Activated B cell treated with CpG ODN at 0.5 μM for 24 hours (primary cell): ENCODE results near the gene ONECUT1. TPM values are rescaled to one million over a fixed set of nuclear protein-coding genes. Genes with fewer than 3 reads are reported as not detected.

Source experiments
- ATAC-seq: fragments of 200-7000 bp; cut with Tn5 transposase; one replicate; pipeline ENCODE4 v1.10.0; 2021; ENCODE audit warnings: low read depth, mild to moderate bottlenecking, moderate library complexity
- CTCF ChIA-PET: fragments of 350-600 bp; sonication (Branson Sonifier 250); formaldehyde crosslinking; loops from one replicate; lab custom pipeline; 2021; ENCODE audit warnings: antibody characterized with exemption; lab: Charles Lee
- POLR2A ChIA-PET: fragments of 350-600 bp; sonication (Branson Sonifier 250); formaldehyde crosslinking; loops from one replicate; lab custom pipeline; 2021; ENCODE audit warnings: antibody characterized with exemption; lab: Charles Lee
- DNase-seq: peaks from one replicate; pipeline ENCODE4 v3.0.0; 2022
- H3K27ac Mint-ChIP-seq: one replicate; pipeline ENCODE4 v1.8.0; 2020; ENCODE audit warnings: mixed read lengths
- H3K27me3 Mint-ChIP-seq: one replicate; pipeline ENCODE4 v1.8.0; 2021; ENCODE audit warnings: mixed read lengths
- H3K36me3 Mint-ChIP-seq: one replicate; pipeline ENCODE4 v1.8.0; 2021; ENCODE audit warnings: low read depth, mixed read lengths
- H3K4me1 Mint-ChIP-seq: one replicate; pipeline ENCODE4 v1.8.0; 2021; ENCODE audit warnings: mixed read lengths
- H3K4me3 Mint-ChIP-seq: one replicate; pipeline ENCODE4 v1.8.0; 2020; ENCODE audit warnings: mild to moderate bottlenecking, mixed read lengths
- H3K9me3 Mint-ChIP-seq: one replicate; pipeline ENCODE4 v1.8.0; 2020; ENCODE audit warnings: mixed read lengths
- CTCF ChIP-seq: fragments of 200-600 bp; IDR thresholded peaks from one replicate; pipeline ENCODE4 v1.8.0; 2022; ENCODE audit warnings: antibody characterized with exemption, mild to moderate bottlenecking
- intact Hi-C: fragments of 100-400 bp; cut with micrococcal nuclease; formaldehyde crosslinking; loops from one replicate; pipeline ENCODE4 v1.15.1; 2024
- total RNA-seq: library from RNA; stranded (reverse); gene quantifications from 2 replicates; pipeline ENCODE4 v1.2.3, GENCODE V29; 2022

Gene ONECUT1
- total RNA-seq, 1 donor from 2014 or later, result 0.44 TPM

GRCh38 chr15:52718551-52718950 is 71.6 kb downstream of the ONECUT1 start:
- Mint-ChIP-seq H3K4me1 (peaks cover 8% of the 10 kb centered on the region), H3K9me3 (no peaks in the 10 kb centered on the region), H3K27me3 (no peaks in the 10 kb centered on the region), H3K27ac (no peak overlapping the region), H3K4me3 (no peak overlapping the region), H3K36me3 (no peaks in the 10 kb centered on the region)
- ChIA-PET CTCF (interaction anchor here (1.1 kb wide), 1 partner anchor 34 kb away, joined by 3 read pairs; no protein-coding TSS in a partner anchor), POLR2A (interaction anchor here (0.6 to 1.1 kb wide), 3 partner anchors 38 to 516 kb away, joined by 3 to 5 read pairs (median 4); no protein-coding TSS in a partner anchor)
- DNase-seq (no peak), ATAC-seq (no peak)
- intact Hi-C loops, result no loop called here
- no peak for TF ChIP-seq CTCF

GRCh38 chr15:52717924-52718323 is 72.2 kb downstream of the ONECUT1 start:
- Mint-ChIP-seq H3K4me1 (peaks cover 8% of the 10 kb centered on the region), H3K27me3 (no peaks in the 10 kb centered on the region), H3K9me3 (no peaks in the 10 kb centered on the region), H3K36me3 (no peaks in the 10 kb centered on the region), H3K27ac (peak overlapping the region; percentile 10), H3K4me3 (no peak overlapping the region)
- intact Hi-C loops, result no loop called here
- no peak for DNase-seq
- POLR2A ChIA-PET, result interaction anchor here (0.7 to 1.1 kb wide), 2 partner anchors 37 to 335 kb away, joined by 3 to 4 read pairs; no protein-coding TSS in a partner anchor
- no peak for TF ChIP-seq CTCF
- CTCF ChIA-PET, result interaction anchor here (1.1 kb wide), 1 partner anchor 34 kb away, joined by 3 read pairs; no protein-coding TSS in a partner anchor
- no peak for ATAC-seq

- Mint-ChIP-seq H3K27me3 (no peaks in the 10 kb centered on the region), H3K4me1 (peaks cover 8% of the 10 kb centered on the region), H3K27ac (no peak overlapping the region), H3K4me3 (no peak overlapping the region), H3K36me3 (no peaks in the 10 kb centered on the region), H3K9me3 (no peaks in the 10 kb centered on the region)
- TF ChIP-seq CTCF, result no peak
- ChIA-PET CTCF (no interaction called here), POLR2A (interaction anchor here (0.7 kb wide), 1 partner anchor 334 kb away, joined by 3 read pairs; no protein-coding TSS in a partner anchor)
- intact Hi-C loops, result no loop called here
- DNase-seq (no peak), ATAC-seq (no peak)
These were observed 72.7 kb downstream of the ONECUT1 start for GRCh38 chr15:52717481-52717880.

- no peak overlapping the region for H3K27ac Mint-ChIP-seq
- H3K27me3 Mint-ChIP-seq, result no peaks in the 10 kb centered on the region
These were observed 73.6 kb downstream of the ONECUT1 start for GRCh38 chr15:52716536-52716935.

GRCh38 chr15:52715411-52715810 is 74.7 kb downstream of the ONECUT1 start:
- peaks cover 13% of the 10 kb centered on the region for H3K4me1 Mint-ChIP-seq
- intact Hi-C loops, result no loop called here
- no peaks in the 10 kb centered on the region for H3K9me3 Mint-ChIP-seq
- ATAC-seq (no peak), DNase-seq (no peak)
- no peak overlapping the region for H3K27ac Mint-ChIP-seq
- H3K36me3 Mint-ChIP-seq, result no peaks in the 10 kb centered on the region
- ChIA-PET CTCF (no interaction called here), POLR2A (no interaction called here)
- no peaks in the 10 kb centered on the region for H3K27me3 Mint-ChIP-seq
- TF ChIP-seq CTCF, result no peak
- no peak overlapping the region for H3K4me3 Mint-ChIP-seq

More at GRCh38 chr15:52716536-52716935, 73.6 kb downstream of the ONECUT1 start:
- POLR2A ChIA-PET, result no interaction called here
- Mint-ChIP-seq H3K9me3 (no peaks in the 10 kb centered on the region), H3K4me3 (no peak overlapping the region), H3K36me3 (no peaks in the 10 kb centered on the region), H3K4me1 (peaks cover 8% of the 10 kb centered on the region)
- no peak for ATAC-seq
- no peak for DNase-seq
- CTCF ChIA-PET, result no interaction called here
- intact Hi-C loops, result no loop called here
- TF ChIP-seq CTCF, result no peak
